Ishikawa (cell line): ENCODE data around the gene ILDR2.

ENCODE experiments used
- CEBPB ChIP-seq: IDR thresholded peaks from 2 replicates; pipeline ENCODE4 v1.6.1; 2012
- CREB1 ChIP-seq: IDR thresholded peaks from 2 replicates; pipeline ENCODE4 v1.6.1; 2012; ENCODE audit warnings: low read depth
- EGR1 ChIP-seq: IDR thresholded peaks from 2 replicates; pipeline ENCODE4 v1.6.1; 2012
- EP300 ChIP-seq: IDR thresholded peaks from 2 replicates; pipeline ENCODE4 v1.6.1; 2012; ENCODE audit warnings: borderline replicate concordance
- NFIC ChIP-seq: IDR thresholded peaks from 2 replicates; pipeline ENCODE4 v1.6.1; 2012
- RAD21 ChIP-seq: IDR thresholded peaks from 2 replicates; pipeline ENCODE4 v1.6.1; 2012; ENCODE audit warnings: low read depth
- REST ChIP-seq: IDR thresholded peaks from 2 replicates; pipeline ENCODE4 v1.6.1; 2012; ENCODE audit warnings: low read depth, mild to moderate bottlenecking
- TAF1 ChIP-seq: IDR thresholded peaks from 2 replicates; pipeline ENCODE4 v1.6.1; 2012; ENCODE audit warnings: low read depth, mild to moderate bottlenecking
- TCF12 ChIP-seq: IDR thresholded peaks from 2 replicates; pipeline ENCODE4 v1.6.1; 2012; ENCODE audit warnings: low read depth
- TEAD4 ChIP-seq: IDR thresholded peaks from 2 replicates; pipeline ENCODE4 v1.6.1; 2012
- YY1 ChIP-seq: IDR thresholded peaks from 2 replicates; pipeline ENCODE4 v1.6.1; 2012; ENCODE audit warnings: low read depth
- ZBTB7A ChIP-seq: IDR thresholded peaks from 2 replicates; pipeline ENCODE4 v1.6.1; 2012; ENCODE audit warnings: low read depth

GRCh38 chr1:166971252-166971651, 4.1 kb downstream of the ILDR2 start:
- TF ChIP-seq EP300 (no peak), ZBTB7A (no peak), TEAD4 (no peak), YY1 (no peak), CREB1 (no peak), TAF1 (no peak), RAD21 (no peak), REST (no peak), NFIC (no peak), TCF12 (no peak), CEBPB (no peak), EGR1 (no peak)
